Measurements from ENCODE around the gene PTGES2. TPM values are rescaled to one million over a fixed set of nuclear protein-coding genes. Genes with fewer than 3 reads are reported as not detected.

PTGES2 gene
- total RNA-seq, 1 donor from 2014 or later: 80.3 TPM

DNA sequence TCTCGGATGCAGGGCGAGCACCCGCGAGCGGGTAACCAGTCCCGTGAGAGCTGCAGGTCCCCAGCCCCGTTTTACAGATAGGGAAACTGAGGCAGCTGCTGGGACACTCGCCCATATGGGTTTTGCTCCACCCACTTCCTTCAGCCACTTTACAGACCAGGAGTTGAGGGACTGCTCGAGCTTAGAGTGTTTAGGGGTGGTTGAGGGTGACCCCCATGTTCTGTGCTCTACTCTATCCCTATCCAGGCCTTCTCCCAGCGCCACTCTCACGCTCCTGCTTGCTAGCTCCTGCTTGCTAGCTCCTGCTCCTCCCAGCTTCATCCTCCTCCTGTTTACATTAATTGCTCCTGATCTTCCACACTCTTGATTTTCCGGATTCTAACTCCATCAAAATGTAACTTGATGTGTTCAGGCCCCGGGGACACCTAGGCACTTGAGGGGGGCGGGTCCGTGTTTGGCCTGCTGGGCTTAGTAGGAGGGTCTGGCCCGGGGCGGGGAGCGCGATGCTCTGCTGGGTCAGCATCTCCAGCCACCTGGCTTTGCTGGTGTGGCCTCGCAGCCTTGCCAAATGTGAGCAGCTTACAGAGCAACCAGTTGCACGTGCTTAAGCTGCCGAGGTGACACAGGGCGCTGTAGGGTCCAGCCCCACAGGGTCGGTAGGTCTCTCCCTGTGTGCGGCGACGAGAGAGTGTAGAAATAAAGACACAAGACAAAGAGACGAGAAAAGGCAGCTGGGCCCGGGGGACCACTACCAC, 1.5 kb upstream of the PTGES2 start:
- Mint-ChIP-seq H3K27me3 (ENCODE audit: unreplicated experiment) (peaks cover 31% of the 10 kb centered on the region), H3K36me3 (ENCODE audit: unreplicated experiment) (peaks cover 3% of the 10 kb centered on the region), H3K27ac (ENCODE audit: unreplicated experiment) (peak overlapping the region; percentile 95), H3K4me1 (ENCODE audit: unreplicated experiment) (peaks cover 31% of the 10 kb centered on the region), H3K4me3 (ENCODE audit: unreplicated experiment) (peak overlapping the region; percentile 95), H3K9me3 (ENCODE audit: unreplicated experiment) (peaks cover 7% of the 10 kb centered on the region)
- DNase-seq (ENCODE audit: extremely low spot score, unreplicated experiment): no peak
- TF ChIP-seq, protein P1, sequence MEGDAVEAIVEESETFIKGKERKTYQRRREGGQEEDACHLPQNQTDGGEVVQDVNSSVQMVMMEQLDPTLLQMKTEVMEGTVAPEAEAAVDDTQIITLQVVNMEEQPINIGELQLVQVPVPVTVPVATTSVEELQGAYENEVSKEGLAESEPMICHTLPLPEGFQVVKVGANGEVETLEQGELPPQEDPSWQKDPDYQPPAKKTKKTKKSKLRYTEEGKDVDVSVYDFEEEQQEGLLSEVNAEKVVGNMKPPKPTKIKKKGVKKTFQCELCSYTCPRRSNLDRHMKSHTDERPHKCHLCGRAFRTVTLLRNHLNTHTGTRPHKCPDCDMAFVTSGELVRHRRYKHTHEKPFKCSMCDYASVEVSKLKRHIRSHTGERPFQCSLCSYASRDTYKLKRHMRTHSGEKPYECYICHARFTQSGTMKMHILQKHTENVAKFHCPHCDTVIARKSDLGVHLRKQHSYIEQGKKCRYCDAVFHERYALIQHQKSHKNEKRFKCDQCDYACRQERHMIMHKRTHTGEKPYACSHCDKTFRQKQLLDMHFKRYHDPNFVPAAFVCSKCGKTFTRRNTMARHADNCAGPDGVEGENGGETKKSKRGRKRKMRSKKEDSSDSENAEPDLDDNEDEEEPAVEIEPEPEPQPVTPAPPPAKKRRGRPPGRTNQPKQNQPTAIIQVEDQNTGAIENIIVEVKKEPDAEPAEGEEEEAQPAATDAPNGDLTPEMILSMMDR (IDR thresholded peaks at IDR 0.05): no peak

DNA sequence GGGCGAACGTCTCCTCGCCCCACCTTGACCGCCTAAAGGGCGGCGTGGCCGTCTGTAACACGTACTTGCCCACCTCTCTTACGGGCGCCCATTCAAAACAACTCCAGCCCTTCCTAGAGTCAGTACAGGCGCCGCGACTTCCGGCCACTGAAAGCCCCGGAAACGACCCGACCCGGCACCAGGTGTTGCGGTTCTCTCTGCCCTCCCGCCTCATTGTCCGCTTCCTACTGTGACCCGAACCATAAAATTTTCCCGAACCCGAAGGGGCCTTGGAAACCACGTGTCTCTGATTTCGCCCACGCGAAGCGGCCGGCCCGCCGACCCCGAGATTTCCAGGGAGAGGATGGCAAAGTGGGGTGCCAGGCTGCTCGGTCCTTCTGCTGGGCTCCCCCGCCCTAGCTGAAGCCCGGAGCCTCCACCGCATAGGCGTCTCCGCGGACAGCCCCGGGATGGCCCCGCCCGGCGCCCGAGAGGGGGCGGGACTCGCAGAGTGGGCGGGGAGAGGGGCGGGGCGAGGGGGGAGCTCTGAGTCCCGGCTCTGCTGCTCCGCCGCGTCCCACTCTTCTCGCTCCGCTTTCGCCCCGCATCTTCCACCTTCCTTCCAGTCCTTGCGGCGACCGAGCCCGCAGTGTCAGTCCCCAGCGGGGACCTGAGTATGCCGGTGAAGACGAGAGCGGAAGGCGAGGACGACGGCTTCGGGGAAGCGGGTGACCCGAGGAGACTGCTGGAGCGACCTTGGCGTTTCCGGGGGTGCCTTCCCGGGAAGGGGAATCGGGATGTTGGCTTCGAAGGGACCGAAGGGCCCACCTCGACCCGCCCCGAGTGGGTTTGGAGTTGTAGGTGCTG, 684 bp upstream of the PTGES2 start:
- peaks cover 3% of the 10 kb centered on the region for H3K36me3 Mint-ChIP-seq (ENCODE audit: unreplicated experiment)
- H3K27ac Mint-ChIP-seq (ENCODE audit: unreplicated experiment): peak overlapping the region; percentile 95
- H3K9me3 Mint-ChIP-seq (ENCODE audit: unreplicated experiment): no peaks in the 10 kb centered on the region
- H3K4me3 Mint-ChIP-seq (ENCODE audit: unreplicated experiment): peak overlapping the region; percentile 95
- TF ChIP-seq, protein P1 (IDR thresholded peaks at IDR 0.05): peak; percentile 6
- peak; percentile 96 for DNase-seq (ENCODE audit: extremely low spot score, unreplicated experiment)
- H3K27me3 Mint-ChIP-seq (ENCODE audit: unreplicated experiment): peaks cover 23% of the 10 kb centered on the region
- peaks cover 31% of the 10 kb centered on the region for H3K4me1 Mint-ChIP-seq (ENCODE audit: unreplicated experiment)

DNA sequence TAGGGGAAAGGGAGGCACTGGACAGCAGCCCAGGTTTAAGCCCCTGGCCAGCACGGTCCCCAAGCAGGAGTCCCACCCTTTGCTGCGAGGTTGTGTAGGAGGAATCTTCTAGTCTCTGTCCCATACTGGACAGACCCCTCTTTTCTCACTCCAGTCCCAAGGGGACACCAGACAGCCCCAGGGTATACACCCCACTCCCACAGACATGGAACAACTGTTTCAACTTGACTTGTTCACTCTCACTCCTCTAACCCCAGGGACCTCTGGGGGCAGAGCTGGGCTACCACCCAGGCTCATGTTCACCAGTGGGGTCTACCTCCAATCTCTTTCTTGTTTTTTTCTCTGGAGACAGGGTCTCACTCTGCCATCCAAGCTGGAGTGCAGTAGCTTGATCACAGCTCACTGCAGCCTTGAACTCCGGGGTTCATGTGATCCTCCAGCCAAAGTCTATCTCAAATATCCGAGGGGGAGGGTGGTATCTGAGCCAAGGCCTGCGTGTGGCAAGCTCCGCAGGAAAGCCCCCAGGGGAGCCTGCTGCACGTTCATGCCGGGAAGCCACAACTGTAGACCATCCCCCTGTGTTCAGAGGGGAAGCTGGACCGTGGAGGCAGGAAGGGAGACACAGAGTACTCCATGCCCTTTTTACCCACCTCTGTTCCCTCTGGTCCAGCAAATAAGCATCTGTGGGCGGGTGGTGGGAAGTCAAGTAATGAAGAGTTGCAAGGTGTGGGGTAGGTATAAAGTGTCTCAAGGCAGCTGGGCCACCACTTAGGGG, 1.8 kb downstream of the PTGES2 start:
- no peaks in the 10 kb centered on the region for H3K9me3 Mint-ChIP-seq (ENCODE audit: unreplicated experiment)
- H3K27me3 Mint-ChIP-seq (ENCODE audit: unreplicated experiment): peaks cover 3% of the 10 kb centered on the region
- peaks cover 27% of the 10 kb centered on the region for H3K4me1 Mint-ChIP-seq (ENCODE audit: unreplicated experiment)
- DNase-seq (ENCODE audit: extremely low spot score, unreplicated experiment): no peak
- peaks cover 4% of the 10 kb centered on the region for H3K36me3 Mint-ChIP-seq (ENCODE audit: unreplicated experiment)
- TF ChIP-seq, protein P1 (IDR thresholded peaks at IDR 0.05): no peak
- H3K4me3 Mint-ChIP-seq (ENCODE audit: unreplicated experiment): peak overlapping the region; percentile 76
- H3K27ac Mint-ChIP-seq (ENCODE audit: unreplicated experiment): peak overlapping the region; percentile 55

DNA sequence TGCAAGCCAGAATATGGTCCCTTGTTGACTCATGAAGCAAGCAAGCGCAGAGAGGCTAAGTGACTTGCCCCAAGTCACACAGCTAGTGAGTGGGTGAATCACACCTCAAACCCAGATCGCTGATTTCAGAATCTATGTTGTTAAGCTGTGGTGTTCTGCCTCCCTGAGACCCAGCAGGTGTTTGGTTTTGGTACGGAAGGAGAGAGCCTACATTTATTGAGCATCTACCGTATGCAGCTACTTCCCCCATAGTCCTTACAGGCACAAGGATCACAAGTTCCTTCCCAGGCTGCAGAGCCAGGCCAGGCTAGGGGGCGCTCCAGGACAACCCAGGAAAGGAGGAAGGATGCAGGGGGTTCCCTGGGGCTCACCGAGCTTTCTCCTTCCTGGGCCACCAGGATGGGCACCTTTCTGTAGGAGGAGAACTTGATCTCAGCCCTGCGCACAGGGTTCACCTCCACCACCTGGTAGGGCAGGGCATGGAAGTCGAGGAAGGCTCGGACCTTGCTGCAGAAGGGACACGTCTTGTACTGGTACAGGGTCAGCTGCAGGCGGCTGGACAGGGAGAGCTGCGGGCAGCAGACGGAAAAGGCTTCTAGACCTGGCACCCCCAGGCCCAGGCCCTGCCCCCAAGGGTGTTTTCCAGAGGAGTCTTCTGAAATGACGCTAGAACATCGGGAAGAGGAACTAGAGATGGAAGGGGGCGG, 2.5 kb downstream of the PTGES2 start:
- H3K9me3 Mint-ChIP-seq (ENCODE audit: unreplicated experiment): no peaks in the 10 kb centered on the region
- TF ChIP-seq, protein P1 (IDR thresholded peaks at IDR 0.05): peak; percentile 56
- peaks cover 4% of the 10 kb centered on the region for H3K36me3 Mint-ChIP-seq (ENCODE audit: unreplicated experiment)
- no peak for DNase-seq (ENCODE audit: extremely low spot score, unreplicated experiment)
- H3K27ac Mint-ChIP-seq (ENCODE audit: unreplicated experiment): no peak overlapping the region
- H3K4me3 Mint-ChIP-seq (ENCODE audit: unreplicated experiment): peak overlapping the region; percentile 22
- H3K4me1 Mint-ChIP-seq (ENCODE audit: unreplicated experiment): peaks cover 27% of the 10 kb centered on the region
- H3K27me3 Mint-ChIP-seq (ENCODE audit: unreplicated experiment): no peaks in the 10 kb centered on the region
